PC-3 (cell line): Measurements from ENCODE around the gene CFAP410.

Experiments used
- CTCF ChIP-seq: fragments of 300-600 bp; sonication (generic); conservative IDR thresholded peaks from 2 replicates; pipeline ENCODE4 v1.5.1; 2017; ENCODE audit warnings: antibody characterized with exemption, low read depth, mild to moderate bottlenecking, low read length
- EZH2 ChIP-seq: fragments of 300-600 bp; sonication (generic); IDR thresholded peaks from one replicate; pipeline ENCODE4 v1.6.1; 2017; ENCODE audit warnings: antibody characterized with exemption, mild to moderate bottlenecking, low read length; ENCODE audit not compliant: unreplicated experiment
- EZH2phosphoT487 ChIP-seq: fragments of 300-600 bp; sonication (generic); IDR thresholded peaks from 2 replicates; pipeline ENCODE4 v1.6.1; 2018; ENCODE audit warnings: mild to moderate bottlenecking, antibody characterized with exemption, low read length, borderline replicate concordance

DNA sequence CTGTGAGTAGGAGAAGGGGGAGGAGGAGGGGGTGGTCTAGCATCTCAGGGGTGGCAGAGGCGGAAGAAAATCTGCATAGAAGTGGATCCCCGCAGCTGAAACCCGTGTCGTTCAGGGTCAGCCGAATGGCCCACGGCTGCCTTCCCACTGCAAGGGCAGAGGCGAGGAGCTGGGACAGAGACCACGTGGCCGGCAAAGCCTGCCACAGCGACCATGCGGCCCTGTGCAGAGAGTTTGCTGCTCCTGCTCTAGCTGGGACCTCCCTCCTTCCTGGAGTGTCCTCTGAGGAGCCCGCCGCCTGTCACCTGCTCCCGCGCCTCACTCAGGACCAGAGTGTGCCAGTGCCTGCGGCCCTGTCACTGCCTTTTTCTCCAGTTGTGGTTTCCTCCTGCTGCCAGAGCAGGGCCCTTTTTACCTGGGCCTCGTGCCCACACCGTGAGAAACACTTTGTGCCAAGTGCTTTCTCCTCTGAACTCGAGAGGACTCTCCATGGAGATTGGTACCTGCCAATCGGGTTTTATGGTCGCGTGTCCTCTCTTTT, 8.8 kb upstream of the CFAP410 start:
- TF ChIP-seq EZH2phosphoT487 (no peak), EZH2 (no peak), CTCF (no peak)
